ENCODE measurements around the gene ERMAP.

ERMAP gene

DNA sequence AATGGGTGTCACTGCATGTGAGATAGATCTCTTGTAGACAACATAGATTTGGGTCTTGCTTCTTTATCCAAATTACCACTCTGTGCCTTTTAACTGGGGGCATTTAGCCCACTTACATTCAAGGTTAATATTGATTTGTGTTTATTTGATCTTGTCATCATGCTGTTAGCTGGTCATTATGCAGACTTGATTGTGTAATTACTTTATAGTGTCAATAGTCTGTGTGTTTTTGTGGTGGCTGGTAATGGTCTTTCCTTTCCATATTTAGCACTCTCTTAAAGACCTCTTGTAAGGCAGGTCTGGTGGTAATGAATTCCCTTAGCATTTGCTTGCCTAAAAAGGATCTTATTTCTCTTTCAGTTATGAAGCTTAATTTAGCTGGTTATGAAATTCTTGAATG, 59.1 kb downstream of the ERMAP start:
- TF ChIP-seq ZNF8 (CRISPR knock-in tag; IDR thresholded peaks at IDR 0.05), result no peak
- TF ChIP-seq, protein P1, sequence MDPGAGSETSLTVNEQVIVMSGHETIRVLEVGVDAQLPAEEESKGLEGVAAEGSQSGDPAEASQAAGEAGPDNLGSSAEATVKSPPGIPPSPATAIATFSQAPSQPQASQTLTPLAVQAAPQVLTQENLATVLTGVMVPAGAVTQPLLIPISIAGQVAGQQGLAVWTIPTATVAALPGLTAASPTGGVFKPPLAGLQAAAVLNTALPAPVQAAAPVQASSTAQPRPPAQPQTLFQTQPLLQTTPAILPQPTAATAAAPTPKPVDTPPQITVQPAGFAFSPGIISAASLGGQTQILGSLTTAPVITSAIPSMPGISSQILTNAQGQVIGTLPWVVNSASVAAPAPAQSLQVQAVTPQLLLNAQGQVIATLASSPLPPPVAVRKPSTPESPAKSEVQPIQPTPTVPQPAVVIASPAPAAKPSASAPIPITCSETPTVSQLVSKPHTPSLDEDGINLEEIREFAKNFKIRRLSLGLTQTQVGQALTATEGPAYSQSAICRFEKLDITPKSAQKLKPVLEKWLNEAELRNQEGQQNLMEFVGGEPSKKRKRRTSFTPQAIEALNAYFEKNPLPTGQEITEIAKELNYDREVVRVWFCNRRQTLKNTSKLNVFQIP (CRISPR knock-in tag; IDR thresholded peaks at IDR 0.05; ENCODE audit: borderline replicate concordance, low read depth), result no peak
- ATAC-seq, result no peak

DNA sequence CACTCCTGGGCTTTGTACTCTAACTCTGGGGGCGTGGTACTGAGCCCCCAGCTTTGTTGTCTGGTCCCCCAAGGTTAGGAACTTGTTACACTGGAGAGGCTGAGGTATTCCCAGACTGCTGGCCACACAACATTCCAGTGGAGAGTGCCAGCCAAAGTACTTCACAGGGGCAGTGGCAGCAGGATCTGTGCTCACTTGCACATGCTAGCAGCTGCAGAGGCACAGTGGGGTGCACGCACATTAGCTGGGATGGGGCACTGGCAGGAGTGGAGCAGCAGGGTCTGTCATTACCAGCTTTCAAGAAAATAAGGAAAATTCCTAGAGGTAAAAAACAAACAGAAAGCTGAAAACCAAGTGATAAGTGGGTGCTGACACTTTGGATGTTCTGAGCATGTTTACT, 60.5 kb downstream of the ERMAP start:
- TF ChIP-seq ZFP3 (CRISPR knock-in tag; IDR thresholded peaks at IDR 0.05), result no peak
- TF ChIP-seq TCF4 (CRISPR knock-in tag; IDR thresholded peaks at IDR 0.05; ENCODE audit: borderline replicate concordance), result no peak
- TF ChIP-seq ZNF70 (CRISPR knock-in tag; IDR thresholded peaks at IDR 0.05), result no peak
- TF ChIP-seq ZC3H10 (CRISPR knock-in tag; IDR thresholded peaks at IDR 0.05), result no peak
- TF ChIP-seq RARB (CRISPR knock-in tag; IDR thresholded peaks at IDR 0.05), result no peak
- TF ChIP-seq SNAI2 (CRISPR knock-in tag; IDR thresholded peaks at IDR 0.05), result no peak
- TF ChIP-seq BACH2 (CRISPR knock-in tag; IDR thresholded peaks at IDR 0.05; ENCODE audit: borderline replicate concordance), result no peak
- no peak for TF ChIP-seq ISL1 (CRISPR knock-in tag; IDR thresholded peaks at IDR 0.05)
- TF ChIP-seq, protein P2, sequence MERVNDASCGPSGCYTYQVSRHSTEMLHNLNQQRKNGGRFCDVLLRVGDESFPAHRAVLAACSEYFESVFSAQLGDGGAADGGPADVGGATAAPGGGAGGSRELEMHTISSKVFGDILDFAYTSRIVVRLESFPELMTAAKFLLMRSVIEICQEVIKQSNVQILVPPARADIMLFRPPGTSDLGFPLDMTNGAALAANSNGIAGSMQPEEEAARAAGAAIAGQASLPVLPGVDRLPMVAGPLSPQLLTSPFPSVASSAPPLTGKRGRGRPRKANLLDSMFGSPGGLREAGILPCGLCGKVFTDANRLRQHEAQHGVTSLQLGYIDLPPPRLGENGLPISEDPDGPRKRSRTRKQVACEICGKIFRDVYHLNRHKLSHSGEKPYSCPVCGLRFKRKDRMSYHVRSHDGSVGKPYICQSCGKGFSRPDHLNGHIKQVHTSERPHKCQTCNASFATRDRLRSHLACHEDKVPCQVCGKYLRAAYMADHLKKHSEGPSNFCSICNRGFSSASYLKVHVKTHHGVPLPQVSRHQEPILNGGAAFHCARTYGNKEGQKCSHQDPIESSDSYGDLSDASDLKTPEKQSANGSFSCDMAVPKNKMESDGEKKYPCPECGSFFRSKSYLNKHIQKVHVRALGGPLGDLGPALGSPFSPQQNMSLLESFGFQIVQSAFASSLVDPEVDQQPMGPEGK (CRISPR knock-in tag; IDR thresholded peaks at IDR 0.05; ENCODE audit: borderline replicate concordance), result no peak
- ATAC-seq, result no peak

DNA sequence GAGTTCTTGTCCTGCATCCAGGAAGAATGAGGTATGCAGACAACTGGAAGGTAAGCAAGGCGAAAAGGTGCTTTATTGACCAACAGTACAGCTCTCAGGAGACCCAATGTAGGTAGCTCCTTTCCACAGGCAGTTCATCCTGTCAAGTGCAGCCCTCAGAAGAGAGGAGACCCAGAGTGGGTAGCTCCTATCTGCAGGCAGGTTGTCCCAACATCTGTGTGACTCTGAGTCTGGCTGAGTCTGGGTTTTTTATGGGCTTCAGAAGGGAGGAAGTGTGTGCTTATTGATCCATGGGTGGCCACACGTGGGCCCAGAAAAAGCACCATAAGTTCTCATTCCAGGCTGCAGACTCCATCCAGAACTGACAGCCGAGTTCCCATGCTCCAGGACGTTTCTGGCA, 63.5 kb downstream of the ERMAP start:
- ATAC-seq, result no peak
- TF ChIP-seq ZC3H10 (CRISPR knock-in tag; IDR thresholded peaks at IDR 0.05) (no peak), PPARA (CRISPR knock-in tag; IDR thresholded peaks at IDR 0.05; ENCODE audit: borderline replicate concordance) (no peak), TOX (CRISPR knock-in tag; IDR thresholded peaks at IDR 0.05; ENCODE audit: borderline replicate concordance) (no peak), GLIS3 (CRISPR knock-in tag; IDR thresholded peaks at IDR 0.05) (no peak), SNAI2 (CRISPR knock-in tag; IDR thresholded peaks at IDR 0.05) (no peak), BACH2 (CRISPR knock-in tag; IDR thresholded peaks at IDR 0.05; ENCODE audit: borderline replicate concordance) (no peak), ZFP30 (CRISPR knock-in tag; IDR thresholded peaks at IDR 0.05) (no peak)

DNA sequence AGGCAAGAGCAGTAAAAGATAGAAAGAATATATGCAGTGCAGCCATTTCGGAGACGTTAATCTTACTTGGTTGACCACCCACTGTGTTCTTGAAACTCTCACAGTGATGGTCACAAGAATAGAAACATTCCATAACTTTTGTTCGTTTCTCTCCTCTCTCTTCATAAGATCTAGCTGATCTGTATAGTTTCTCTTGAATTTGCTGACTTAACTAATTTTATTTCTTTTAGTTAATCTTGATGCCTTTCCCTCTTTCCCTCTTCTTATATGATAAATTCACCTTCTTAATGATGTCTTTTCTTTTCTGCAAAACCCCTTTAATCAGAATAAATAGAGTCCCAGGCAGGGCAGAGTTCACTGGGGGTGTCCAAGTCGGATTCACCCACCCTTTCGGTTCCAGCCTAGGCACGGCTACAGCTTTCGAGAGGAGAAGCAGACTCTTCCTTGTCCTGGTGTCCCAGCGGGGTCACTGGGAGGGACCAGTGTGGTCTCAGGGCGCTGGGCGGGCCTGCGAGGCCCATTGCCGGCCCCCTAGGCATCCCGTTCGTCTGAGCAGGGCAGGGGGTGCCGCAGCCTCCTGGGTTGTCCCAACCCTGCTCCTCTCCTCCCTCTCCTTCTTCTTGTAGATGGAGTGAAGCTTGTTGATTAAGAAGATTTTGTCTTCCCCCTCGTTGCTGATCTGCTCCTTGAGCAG, 69.3 kb downstream of the ERMAP start:
- TF ChIP-seq ZFP3 (CRISPR knock-in tag; IDR thresholded peaks at IDR 0.05) (no peak), GLIS3 (CRISPR knock-in tag; IDR thresholded peaks at IDR 0.05) (no peak), SNAI2 (CRISPR knock-in tag; IDR thresholded peaks at IDR 0.05) (no peak), ZFP30 (CRISPR knock-in tag; IDR thresholded peaks at IDR 0.05) (no peak), BACH2 (CRISPR knock-in tag; IDR thresholded peaks at IDR 0.05; ENCODE audit: borderline replicate concordance) (no peak), ISL1 (CRISPR knock-in tag; IDR thresholded peaks at IDR 0.05) (no peak), ZNF8 (CRISPR knock-in tag; IDR thresholded peaks at IDR 0.05) (no peak), TOX (CRISPR knock-in tag; IDR thresholded peaks at IDR 0.05; ENCODE audit: borderline replicate concordance) (no peak)
- TF ChIP-seq, protein P3, sequence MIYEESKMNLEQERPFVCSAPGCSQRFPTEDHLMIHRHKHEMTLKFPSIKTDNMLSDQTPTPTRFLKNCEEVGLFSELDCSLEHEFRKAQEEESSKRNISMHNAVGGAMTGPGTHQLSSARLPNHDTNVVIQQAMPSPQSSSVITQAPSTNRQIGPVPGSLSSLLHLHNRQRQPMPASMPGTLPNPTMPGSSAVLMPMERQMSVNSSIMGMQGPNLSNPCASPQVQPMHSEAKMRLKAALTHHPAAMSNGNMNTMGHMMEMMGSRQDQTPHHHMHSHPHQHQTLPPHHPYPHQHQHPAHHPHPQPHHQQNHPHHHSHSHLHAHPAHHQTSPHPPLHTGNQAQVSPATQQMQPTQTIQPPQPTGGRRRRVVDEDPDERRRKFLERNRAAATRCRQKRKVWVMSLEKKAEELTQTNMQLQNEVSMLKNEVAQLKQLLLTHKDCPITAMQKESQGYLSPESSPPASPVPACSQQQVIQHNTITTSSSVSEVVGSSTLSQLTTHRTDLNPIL (CRISPR knock-in tag; IDR thresholded peaks at IDR 0.05; ENCODE audit: low read depth), result no peak
- TF ChIP-seq, protein P4, sequence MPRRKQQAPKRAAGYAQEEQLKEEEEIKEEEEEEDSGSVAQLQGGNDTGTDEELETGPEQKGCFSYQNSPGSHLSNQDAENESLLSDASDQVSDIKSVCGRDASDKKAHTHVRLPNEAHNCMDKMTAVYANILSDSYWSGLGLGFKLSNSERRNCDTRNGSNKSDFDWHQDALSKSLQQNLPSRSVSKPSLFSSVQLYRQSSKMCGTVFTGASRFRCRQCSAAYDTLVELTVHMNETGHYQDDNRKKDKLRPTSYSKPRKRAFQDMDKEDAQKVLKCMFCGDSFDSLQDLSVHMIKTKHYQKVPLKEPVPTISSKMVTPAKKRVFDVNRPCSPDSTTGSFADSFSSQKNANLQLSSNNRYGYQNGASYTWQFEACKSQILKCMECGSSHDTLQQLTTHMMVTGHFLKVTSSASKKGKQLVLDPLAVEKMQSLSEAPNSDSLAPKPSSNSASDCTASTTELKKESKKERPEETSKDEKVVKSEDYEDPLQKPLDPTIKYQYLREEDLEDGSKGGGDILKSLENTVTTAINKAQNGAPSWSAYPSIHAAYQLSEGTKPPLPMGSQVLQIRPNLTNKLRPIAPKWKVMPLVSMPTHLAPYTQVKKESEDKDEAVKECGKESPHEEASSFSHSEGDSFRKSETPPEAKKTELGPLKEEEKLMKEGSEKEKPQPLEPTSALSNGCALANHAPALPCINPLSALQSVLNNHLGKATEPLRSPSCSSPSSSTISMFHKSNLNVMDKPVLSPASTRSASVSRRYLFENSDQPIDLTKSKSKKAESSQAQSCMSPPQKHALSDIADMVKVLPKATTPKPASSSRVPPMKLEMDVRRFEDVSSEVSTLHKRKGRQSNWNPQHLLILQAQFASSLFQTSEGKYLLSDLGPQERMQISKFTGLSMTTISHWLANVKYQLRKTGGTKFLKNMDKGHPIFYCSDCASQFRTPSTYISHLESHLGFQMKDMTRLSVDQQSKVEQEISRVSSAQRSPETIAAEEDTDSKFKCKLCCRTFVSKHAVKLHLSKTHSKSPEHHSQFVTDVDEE (CRISPR knock-in tag; IDR thresholded peaks at IDR 0.05), result no peak
- TF ChIP-seq, protein P5, sequence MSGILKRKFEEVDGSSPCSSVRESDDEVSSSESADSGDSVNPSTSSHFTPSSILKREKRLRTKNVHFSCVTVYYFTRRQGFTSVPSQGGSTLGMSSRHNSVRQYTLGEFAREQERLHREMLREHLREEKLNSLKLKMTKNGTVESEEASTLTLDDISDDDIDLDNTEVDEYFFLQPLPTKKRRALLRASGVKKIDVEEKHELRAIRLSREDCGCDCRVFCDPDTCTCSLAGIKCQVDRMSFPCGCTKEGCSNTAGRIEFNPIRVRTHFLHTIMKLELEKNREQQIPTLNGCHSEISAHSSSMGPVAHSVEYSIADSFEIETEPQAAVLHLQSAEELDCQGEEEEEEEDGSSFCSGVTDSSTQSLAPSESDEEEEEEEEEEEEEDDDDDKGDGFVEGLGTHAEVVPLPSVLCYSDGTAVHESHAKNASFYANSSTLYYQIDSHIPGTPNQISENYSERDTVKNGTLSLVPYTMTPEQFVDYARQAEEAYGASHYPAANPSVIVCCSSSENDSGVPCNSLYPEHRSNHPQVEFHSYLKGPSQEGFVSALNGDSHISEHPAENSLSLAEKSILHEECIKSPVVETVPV (CRISPR knock-in tag; IDR thresholded peaks at IDR 0.05), result no peak
- ATAC-seq, result no peak
